ENCODE measurements around the gene SOCS6.
A peak's percentile ranks its signal among the peaks of the same experiment; 100 is the strongest.
"Not testable (repeated sequence)": the region's sequence is repeated elsewhere in the genome, so short reads cannot be mapped to it uniquely, and the experiment has no call there.

The SOCS6 gene

DNA sequence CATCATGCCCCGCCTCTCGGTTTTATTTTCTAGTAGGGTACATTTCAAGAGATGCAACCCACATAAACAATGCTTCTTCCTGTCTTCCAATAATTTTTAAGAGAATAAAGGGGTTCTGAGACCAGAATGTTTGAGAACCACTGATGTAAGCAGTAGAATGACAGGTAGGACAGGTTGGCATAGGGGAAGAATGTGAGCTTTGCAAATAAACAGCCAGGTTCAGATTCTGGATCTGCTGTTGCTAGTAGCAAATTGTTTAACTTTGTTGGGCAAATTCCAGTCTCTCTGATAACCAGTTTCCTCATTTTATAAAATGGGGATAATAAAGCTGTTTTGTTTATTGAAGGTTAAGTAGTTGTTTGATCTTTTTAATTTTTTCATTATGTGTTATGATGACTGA, 32.8 kb downstream of the SOCS6 start:
- no peak for DNase-seq (ENCODE audit: low read depth, low spot score)

GRCh38 chr18:70322385-70322784, 33.5 kb downstream of the SOCS6 start:
- DNase-seq (ENCODE audit: low read depth, low spot score): no peak

GRCh38 chr18:70322928-70323327, 34.1 kb downstream of the SOCS6 start:
- no peak for DNase-seq (ENCODE audit: low read depth, low spot score)

- no peak for DNase-seq (ENCODE audit: low read depth, low spot score)
Measured at GRCh38 chr18:70324897-70325296, 36.1 kb downstream of the SOCS6 start.

GRCh38 chr18:70326255-70326654, 37.4 kb downstream of the SOCS6 start:
- DNase-seq (ENCODE audit: low read depth, low spot score): no peak

DNA sequence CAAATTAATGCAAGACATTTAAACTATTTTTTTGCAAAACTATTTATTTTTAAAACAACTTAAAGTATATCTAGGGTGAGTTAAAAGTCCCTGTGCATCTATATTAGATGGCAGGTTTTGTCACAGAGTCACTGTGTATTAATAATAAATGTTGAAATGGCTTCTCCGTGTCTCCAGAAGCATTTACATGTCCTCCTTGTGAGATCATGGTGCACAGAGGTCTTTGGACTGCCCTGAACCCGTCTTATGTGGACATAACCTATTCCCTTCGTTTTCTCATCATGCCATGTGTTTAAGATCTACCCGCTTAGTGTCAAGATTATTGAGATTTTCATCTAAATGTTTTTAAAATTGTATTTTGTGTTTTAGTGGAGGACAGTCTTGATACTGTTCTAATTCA, 39.3 kb downstream of the SOCS6 start:
- no peak for DNase-seq (ENCODE audit: low read depth, low spot score)

DNA sequence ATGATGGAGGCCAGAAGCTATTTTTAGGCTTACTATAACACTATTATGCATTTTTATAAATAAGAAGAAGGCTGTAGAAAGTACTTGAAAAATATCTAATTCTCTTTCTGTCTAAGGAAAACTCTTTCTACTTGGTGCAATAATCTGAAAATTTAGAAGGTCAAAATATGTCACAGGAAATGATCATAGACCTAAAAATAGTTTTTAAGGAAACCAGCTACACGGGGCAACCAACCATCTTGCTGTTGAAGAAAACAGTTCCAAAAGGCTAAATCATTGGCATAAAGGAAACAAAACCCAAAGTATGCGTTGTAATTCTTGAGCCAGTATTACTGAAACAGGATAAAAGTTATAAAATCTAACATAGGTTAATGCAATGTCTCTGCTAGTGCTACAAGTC, 40.2 kb downstream of the SOCS6 start:
- no peak for DNase-seq (ENCODE audit: low read depth, low spot score)

GRCh38 chr18:70330887-70331286, 42.0 kb downstream of the SOCS6 start:
- no peak for DNase-seq (ENCODE audit: low read depth, low spot score)

- no peak for DNase-seq (ENCODE audit: low read depth, low spot score)
Measured at GRCh38 chr18:70331456-70332097, 42.7 kb downstream of the SOCS6 start.

- no peak for DNase-seq (ENCODE audit: low read depth, low spot score)
Measured at GRCh38 chr18:70332694-70333093, 43.8 kb downstream of the SOCS6 start.

DNA sequence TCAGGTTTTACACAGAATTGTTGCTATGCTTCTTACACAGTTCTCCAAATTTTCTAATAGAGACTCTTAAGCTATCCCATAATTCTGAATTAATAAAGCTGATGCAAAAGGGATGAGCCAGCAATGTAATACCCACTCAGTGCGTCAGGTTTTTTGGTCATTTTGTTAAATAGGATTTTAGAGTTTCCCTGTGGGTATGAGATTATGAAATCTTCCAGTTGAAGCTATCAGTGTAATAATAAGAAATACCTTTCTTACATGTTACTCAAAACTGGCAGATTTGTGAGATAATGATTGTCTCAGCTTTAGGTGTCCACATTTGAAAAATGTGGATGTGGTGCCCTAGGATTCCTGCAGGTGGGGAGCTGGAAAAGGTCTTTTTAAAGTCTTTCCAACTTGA, 44.5 kb downstream of the SOCS6 start:
- DNase-seq (ENCODE audit: low read depth, low spot score): no peak

DNA sequence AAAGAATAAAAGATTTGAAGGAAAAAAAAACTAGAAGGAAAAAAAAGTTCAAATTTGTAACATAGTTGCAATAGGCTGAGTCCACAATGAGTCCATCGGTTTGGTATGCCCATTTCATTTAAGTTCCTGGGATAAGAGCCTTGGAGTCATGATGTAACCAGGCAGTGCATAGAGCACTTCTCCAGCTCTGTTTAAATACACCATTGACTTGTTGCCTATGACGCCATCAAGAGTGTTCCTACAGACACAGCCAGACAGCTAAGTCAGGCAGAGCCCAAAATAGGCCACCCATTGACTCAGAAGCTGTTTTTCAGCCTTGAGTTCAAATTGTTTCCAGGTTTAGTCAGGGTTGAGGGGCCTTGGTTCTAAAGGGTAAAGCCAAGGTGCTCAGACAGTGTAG, 44.9 kb downstream of the SOCS6 start:
- DNase-seq (ENCODE audit: low read depth, low spot score): no peak

DNA sequence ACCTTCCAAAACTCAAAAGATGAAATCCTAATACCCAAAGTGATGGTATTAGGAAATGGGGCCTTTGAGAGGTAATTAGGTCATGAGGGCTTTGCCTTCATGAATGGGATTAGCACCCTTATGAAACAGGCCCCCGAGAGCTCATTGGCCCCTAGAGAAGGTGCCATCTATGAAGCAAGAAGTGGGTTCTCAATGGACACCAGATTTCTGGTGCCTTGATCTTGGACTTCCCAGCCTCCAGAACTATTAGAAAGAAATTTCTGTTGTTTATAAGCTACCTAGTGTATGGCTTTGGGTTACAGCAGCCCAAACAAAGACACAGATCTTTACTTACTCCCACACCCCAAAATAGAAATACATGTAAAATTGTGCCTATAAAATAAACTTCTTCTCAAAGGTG, 45.4 kb downstream of the SOCS6 start:
- DNase-seq (ENCODE audit: low read depth, low spot score): no peak

DNA sequence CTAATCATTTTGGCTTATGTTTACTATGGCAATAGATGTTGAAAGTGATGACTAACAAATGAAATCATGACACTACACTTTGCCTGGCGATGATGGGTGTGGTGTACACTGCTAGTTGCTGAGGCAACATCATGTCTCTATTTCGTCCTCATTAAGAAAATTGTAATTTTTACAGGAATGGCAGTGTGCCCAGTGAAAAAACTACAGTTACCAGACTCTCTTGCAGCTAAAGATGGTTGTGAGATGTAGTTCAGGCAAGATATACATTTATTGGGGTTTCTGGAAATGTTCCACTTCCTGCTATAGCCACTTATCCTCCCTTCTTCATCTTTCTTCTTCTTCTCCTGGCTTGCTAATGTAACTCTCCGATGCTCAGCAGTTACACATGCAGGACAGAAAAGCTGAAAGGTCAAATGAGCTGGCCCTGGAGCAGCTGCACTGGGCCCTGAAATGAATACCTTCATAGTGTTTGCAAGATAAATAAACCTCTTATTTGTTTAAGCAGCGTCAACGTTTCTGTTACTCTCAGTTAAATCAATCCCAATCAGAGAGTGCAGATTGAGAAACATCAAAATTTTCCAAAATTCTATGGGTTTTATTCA, 46.0 kb downstream of the SOCS6 start:
- no peak for DNase-seq (ENCODE audit: low read depth, low spot score)

- no peak for DNase-seq (ENCODE audit: low read depth, low spot score)
Measured at GRCh38 chr18:70335892-70336726, 47.3 kb downstream of the SOCS6 start.

GRCh38 chr18:70337139-70337972, 48.5 kb downstream of the SOCS6 start:
- peak; percentile 21 for DNase-seq (ENCODE audit: low read depth, low spot score)

DNA sequence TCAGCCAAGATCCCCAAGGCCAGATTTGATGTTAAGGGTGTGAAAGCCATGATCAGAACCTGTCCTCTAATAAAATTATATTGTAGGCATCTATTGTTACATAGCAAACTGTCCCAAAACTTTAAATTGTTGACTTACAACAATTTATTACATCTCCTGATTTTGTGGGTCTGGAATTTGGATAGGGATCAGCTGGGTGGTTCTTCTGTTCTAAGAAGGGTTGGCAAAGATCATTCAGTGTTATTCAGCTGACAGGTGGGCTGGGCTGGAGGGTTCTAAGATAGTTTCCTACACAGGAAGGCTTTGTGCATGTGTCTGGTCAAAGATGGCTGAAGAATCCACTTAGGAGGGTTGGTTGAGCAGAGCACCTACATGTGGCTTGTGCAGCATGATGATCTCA, 50.0 kb downstream of the SOCS6 start:
- no peak for DNase-seq (ENCODE audit: low read depth, low spot score)

GRCh38 chr18:70339915-70340314, 51.1 kb downstream of the SOCS6 start:
- no peak for DNase-seq (ENCODE audit: low read depth, low spot score)

- not testable (repeated sequence) for DNase-seq (ENCODE audit: low read depth, low spot score)
Measured at GRCh38 chr18:70348481-70348880, 59.6 kb downstream of the SOCS6 start.

GRCh38 chr18:70349316-70349715, 60.5 kb downstream of the SOCS6 start:
- DNase-seq (ENCODE audit: low read depth, low spot score): no peak

GRCh38 chr18:70354080-70354479, 65.2 kb downstream of the SOCS6 start:
- DNase-seq (ENCODE audit: low read depth, low spot score): no peak

DNA sequence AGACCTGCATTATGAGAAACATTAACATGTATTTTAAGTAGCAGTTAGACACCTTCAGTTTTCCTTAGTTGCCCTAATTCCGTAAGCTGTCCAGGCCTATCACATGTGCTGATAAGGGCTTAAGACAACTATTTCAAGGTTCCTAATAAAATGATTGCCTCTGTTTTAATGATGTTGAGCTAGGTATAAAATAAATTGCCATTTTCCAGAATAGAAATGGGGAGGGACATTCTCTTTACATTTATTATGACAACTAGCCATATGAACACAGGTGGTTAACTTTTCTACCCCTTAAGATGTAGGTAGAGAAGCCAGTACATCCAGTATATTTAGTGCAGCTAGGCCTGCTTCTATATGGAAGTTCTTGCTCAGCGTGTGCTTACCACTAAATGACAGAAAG, 65.9 kb downstream of the SOCS6 start:
- DNase-seq (ENCODE audit: low read depth, low spot score): no peak
